H1 (cell line): Measurements from ENCODE around the gene STARD7. TPM values are rescaled to one million over a fixed set of nuclear protein-coding genes. Genes with fewer than 3 reads are reported as not detected.

Experiments used
- CTCF ChIA-PET: fragments of 300-600 bp; sonication (Branson Sonifier 250); formaldehyde crosslinking; loops from one replicate; lab custom pipeline; 2021; ENCODE audit not compliant: partially characterized antibody; lab: Charles Lee
- POLR2A ChIA-PET: fragments of 300-600 bp; sonication (Branson Sonifier 250); formaldehyde crosslinking; loops from one replicate; lab custom pipeline; 2021; ENCODE audit warnings: inconsistent platforms; ENCODE audit not compliant: partially characterized antibody; lab: Charles Lee
- DNase-seq, 2 experiments: peaks; one replicate each; pipeline versions ENCODE4 v3.0.0 to v3.0.0-alpha.2; 2010 to 2022; ENCODE audit warnings: low spot score in 2 of 2, low read depth in 1 of 2, mixed read lengths in 1 of 2
- FAIRE-seq: peaks from 2 replicates; lab custom pipeline; 2011; peaks lifted over from hg19 to GRCh38; lab: Jason Lieb, UNC
- H2AFZ ChIP-seq: 2 replicates; pipeline ENCODE4 v1.8.1; 2012; ENCODE audit warnings: low read length, inconsistent platforms
- H2AK5ac ChIP-seq: 2 replicates; pipeline ENCODE4 v1.6.1; 2013; ENCODE audit warnings: low read depth, low read length
- H2BK120ac ChIP-seq: replicated peaks from 2 replicates; pipeline ENCODE3; 2013; ENCODE audit warnings: low read depth, low read length, inconsistent platforms
- H2BK12ac ChIP-seq: 2 replicates; pipeline ENCODE4 v1.6.1; 2013; ENCODE audit warnings: low read depth, low read length
- H2BK15ac ChIP-seq: 2 replicates; pipeline ENCODE4 v1.6.1; 2013; ENCODE audit warnings: low read length
- H2BK20ac ChIP-seq: 2 replicates; pipeline ENCODE4 v1.6.1; 2013; ENCODE audit warnings: low read length
- H2BK5ac ChIP-seq: 2 replicates; pipeline ENCODE4 v1.6.1; 2013; ENCODE audit warnings: low read depth, low read length
- H3K14ac ChIP-seq: 2 replicates; pipeline ENCODE4 v1.6.1; 2013; ENCODE audit warnings: inconsistent platforms; ENCODE audit not compliant: insufficient read length
- H3K18ac ChIP-seq: 2 replicates; pipeline ENCODE4 v1.6.1; 2013; ENCODE audit warnings: low read length; ENCODE audit errors: extremely low read depth
- H3K23ac ChIP-seq: 2 replicates; pipeline ENCODE4 v1.6.1; 2013; ENCODE audit warnings: inconsistent platforms; ENCODE audit not compliant: insufficient read length
- H3K23me2 ChIP-seq: 2 replicates; pipeline ENCODE4 v1.6.1; 2013; ENCODE audit warnings: low read depth, low read length
- H3K27ac ChIP-seq: 2 replicates; pipeline ENCODE4 v1.6.1; 2011; ENCODE audit warnings: low read depth, low read length, inconsistent platforms
- H3K27me3 ChIP-seq, 4 experiments: replicated peaks in 1 of 4; 1 replicate in 1 of 4; 2 replicates in 3 of 4; pipeline versions ENCODE4 v1.6.1 to v1.8.1; 2011 to 2013; ENCODE audit warnings: low read length in 3 of 4, mild to moderate bottlenecking in 3 of 4, inconsistent platforms in 2 of 4, mixed read lengths in 2 of 4, moderate library complexity in 1 of 4; ENCODE audit not compliant: control insufficient read depth in 3 of 4, insufficient read depth in 3 of 4; ENCODE audit errors: extremely low read depth in 1 of 4
- H3K36me3 ChIP-seq, 4 experiments: 2 replicates each; pipeline versions ENCODE4 v1.6.1 to v1.8.1; 2011 to 2013; ENCODE audit warnings: mild to moderate bottlenecking in 4 of 4, low read length in 3 of 4, moderate library complexity in 2 of 4, control low read depth in 1 of 4, inconsistent platforms in 1 of 4; ENCODE audit not compliant: insufficient read depth in 4 of 4, control insufficient read depth in 2 of 4
- H3K4ac ChIP-seq: replicated peaks from 2 replicates; pipeline ENCODE3; 2013; ENCODE audit warnings: low read length, low read depth, mixed read lengths, inconsistent platforms; ENCODE audit not compliant: insufficient read length
- H3K4me1 ChIP-seq, 4 experiments: replicated peaks in 1 of 4; 1 replicate in 1 of 4; 2 replicates in 3 of 4; pipeline versions ENCODE4 v1.6.1 to v1.8.1; 2011 to 2013; ENCODE audit warnings: low read length in 3 of 4, inconsistent platforms in 2 of 4, mixed read lengths in 1 of 4; ENCODE audit not compliant: insufficient read depth in 4 of 4, control insufficient read depth in 3 of 4
- H3K4me2 ChIP-seq, 2 experiments: 2 replicates each; pipeline versions ENCODE4 v1.6.1 to v1.8.1; 2011 to 2013; ENCODE audit warnings: low read depth in 2 of 2, low read length in 2 of 2, control low read depth in 1 of 2, inconsistent platforms in 1 of 2, mild to moderate bottlenecking in 1 of 2; ENCODE audit not compliant: insufficient read depth in 1 of 2
- H3K4me3 ChIP-seq, 4 experiments: fragments of 200-600, 300-600 bp in 1 of 4; sonication (generic), shearing (Covaris generic), sonication (Bioruptor Twin) in 1 of 4; 2 replicates each; pipeline versions ENCODE4 v1.5.1 to v1.8.1; 2011 to 2016; ENCODE audit warnings: low read length in 4 of 4, low read depth in 3 of 4, control low read depth in 2 of 4, inconsistent platforms in 2 of 4, mild to moderate bottlenecking in 2 of 4, mixed read lengths in 1 of 4, moderate library complexity in 1 of 4; ENCODE audit not compliant: insufficient read depth in 2 of 4; ENCODE audit errors: extremely low read depth in 1 of 4
- H3K56ac ChIP-seq: replicated peaks from 2 replicates; pipeline ENCODE3; 2013; ENCODE audit warnings: low read depth, mild to moderate bottlenecking, mixed read lengths, low read length, inconsistent platforms; ENCODE audit not compliant: insufficient read length
- H3K79me1 ChIP-seq: 2 replicates; pipeline ENCODE4 v1.6.1; 2013; ENCODE audit warnings: low read depth, low read length, control low read depth
- H3K79me2 ChIP-seq, 2 experiments: 2 replicates each; pipeline versions ENCODE4 v1.6.1 to v1.8.1; 2012 to 2013; ENCODE audit warnings: low read length in 2 of 2, mild to moderate bottlenecking in 2 of 2, inconsistent platforms in 1 of 2; ENCODE audit not compliant: insufficient read depth in 2 of 2, control insufficient read depth in 1 of 2
- H3K9ac ChIP-seq, 4 experiments: replicated peaks in 1 of 4; 1 replicate in 1 of 4; 2 replicates in 3 of 4; pipeline versions ENCODE4 v1.6.1 to v1.8.1; 2011 to 2013; ENCODE audit warnings: low read depth in 3 of 4, low read length in 3 of 4, control low read depth in 2 of 4, mild to moderate bottlenecking in 2 of 4, moderate library complexity in 2 of 4, inconsistent platforms in 1 of 4; ENCODE audit errors: extremely low read depth in 1 of 4
- H3K9me3 ChIP-seq, 2 experiments: 2 replicates each; pipeline versions ENCODE4 v1.6.1 to v1.8.1; 2012 to 2013; ENCODE audit warnings: mild to moderate bottlenecking in 2 of 2, moderate library complexity in 2 of 2, control low read depth in 1 of 2, inconsistent platforms in 1 of 2, low read depth in 1 of 2, low read length in 1 of 2, mixed read lengths in 1 of 2; ENCODE audit not compliant: insufficient read depth in 2 of 2
- H4K20me1 ChIP-seq, 2 experiments: replicated peaks in 1 of 2; 2 replicates each; pipeline versions ENCODE3 to v1.8.1; 2011 to 2013; ENCODE audit warnings: inconsistent platforms in 2 of 2, low read length in 2 of 2, mild to moderate bottlenecking in 1 of 2; ENCODE audit not compliant: insufficient read depth in 2 of 2, control insufficient read depth in 1 of 2
- H4K5ac ChIP-seq: 2 replicates; pipeline ENCODE4 v1.6.1; 2013; ENCODE audit warnings: low read length, low read depth, mixed read lengths, inconsistent platforms; ENCODE audit not compliant: insufficient read length
- H4K8ac ChIP-seq: 2 replicates; pipeline ENCODE4 v1.8.0; 2013; ENCODE audit warnings: mild to moderate bottlenecking, moderate library complexity, low read length, inconsistent platforms; ENCODE audit not compliant: insufficient read depth; ENCODE audit errors: extremely low read depth
- H4K91ac ChIP-seq: replicated peaks from 2 replicates; pipeline ENCODE3; 2013; ENCODE audit warnings: low read length, mixed read lengths, inconsistent platforms; ENCODE audit not compliant: insufficient read length
- BACH1 ChIP-seq: IDR thresholded peaks from 2 replicates; pipeline ENCODE4 v1.6.1; 2012; ENCODE audit warnings: low read length, improper control_type of control experiment
- BRCA1 ChIP-seq: IDR thresholded peaks from 2 replicates; pipeline ENCODE4 v1.6.1; 2012; ENCODE audit warnings: low read depth, low read length, improper control_type of control experiment
- CBX5 ChIP-seq: fragments of 300-800, 300-1000 bp; sonication (generic); IDR thresholded peaks from 2 replicates; pipeline ENCODE4 v1.7.1; 2016; ENCODE audit warnings: antibody characterized with exemption, low read length, low read depth
- CREB1 ChIP-seq: IDR thresholded peaks from 2 replicates; pipeline ENCODE4 v1.6.1; 2012; ENCODE audit warnings: inconsistent platforms
- CTBP2 ChIP-seq: IDR thresholded peaks from 2 replicates; pipeline ENCODE4 v1.7.0; 2011; ENCODE audit warnings: borderline replicate concordance, mild to moderate bottlenecking, moderate library complexity, mixed read lengths, low read length; ENCODE audit not compliant: insufficient read depth, insufficient read length
- GTF2F1 ChIP-seq: IDR thresholded peaks from 2 replicates; pipeline ENCODE4 v1.6.1; 2012; ENCODE audit warnings: low read depth, low read length, improper control_type of control experiment, borderline replicate concordance
- HDAC6 ChIP-seq: IDR thresholded peaks from one replicate; pipeline ENCODE4 v1.7.1; 2012; ENCODE audit warnings: low read depth, mild to moderate bottlenecking, inconsistent platforms, low read length, moderate library complexity
- JUN ChIP-seq: IDR thresholded peaks from 2 replicates; pipeline ENCODE4 v1.6.1; 2011; ENCODE audit warnings: low read depth, mild to moderate bottlenecking, improper control_type of control experiment, low read length
- KDM1A ChIP-seq: fragments of 200-600, 300-600 bp; sonication (generic); IDR thresholded peaks from 2 replicates; pipeline ENCODE4 v1.7.1; 2016; ENCODE audit warnings: mild to moderate bottlenecking, low read length, borderline replicate concordance
- POU5F1 ChIP-seq: IDR thresholded peaks from 2 replicates; pipeline ENCODE4 v1.6.1; 2011; ENCODE audit warnings: low read depth, mild to moderate bottlenecking, low read length, moderate library complexity
- RAD21 ChIP-seq, 2 experiments: IDR thresholded peaks in 1 of 2; conservative IDR thresholded peaks in 1 of 2; 2 replicates each; pipeline ENCODE4 v1.6.1; 2011; ENCODE audit warnings: low read depth in 2 of 2, low read length in 2 of 2, improper control_type of control experiment in 1 of 2, inconsistent platforms in 1 of 2, mild to moderate bottlenecking in 1 of 2, moderate library complexity in 1 of 2
- SIRT6 ChIP-seq: IDR thresholded peaks from one replicate; pipeline ENCODE4 v1.7.1; 2012; ENCODE audit warnings: low read length, inconsistent platforms
- TAF7 ChIP-seq: optimal IDR thresholded peaks from 2 replicates; pipeline ENCODE3; 2011; ENCODE audit warnings: low read depth, mild to moderate bottlenecking, inconsistent platforms, low read length, moderate library complexity, borderline replicate concordance
- TEAD4 ChIP-seq: IDR thresholded peaks from 2 replicates; pipeline ENCODE4 v1.6.1; 2012; ENCODE audit warnings: low read depth, low read length, inconsistent platforms, mixed read lengths
- WGBS, 2 experiments: shearing (Covaris generic) in 1 of 2; methylation state at CpG; one replicate each; pipeline versions ENCODE4 v1.1.6 to v1.1.7; 2013 to 2015; ENCODE audit warnings: low lambda C conversion rate in 2 of 2, mixed read lengths in 2 of 2, inconsistent platforms in 1 of 2, low coverage in 1 of 2, missing lambda C conversion rate in 1 of 2; ENCODE audit not compliant: insufficient replicate concordance in 2 of 2, insufficient coverage in 1 of 2, insufficient read length in 1 of 2; ENCODE audit errors: extremely low coverage in 1 of 2, missing lambda C conversion rate in 1 of 2; 5-methylcytosine and 5-hydroxymethylcytosine counted together
- polyA plus RNA-seq, 7 experiments: library from polyadenylated mRNA; depleted of rRNA in 3 of 7; stranded (reverse) in 5 of 7; unstranded in 2 of 7; fragments of >200 nt in 5 of 7; fragments of 200-250 nt in 2 of 7; gene quantifications; 1 replicate in 5 of 7; 2 replicates in 1 of 7; 4 replicates in 1 of 7; pipeline versions ENCODE4 v1.2.1 to v1.2.3, GENCODE V29; 2011 to 2013; ENCODE audit warnings: missing spikeins in 2 of 7, mixed read lengths in 2 of 7
- total RNA-seq: library from RNA; stranded (reverse); fragmentation: NEBNext Ultra II Directional; extraction: Animal tissue kit (Norgen Biotek cat#: 25700); gene quantifications from 2 replicates; pipeline ENCODE4 v1.2.1, GENCODE V29; 2021
- TF ChIP-seq, protein P1 (sequence below): IDR thresholded peaks from 2 replicates; pipeline ENCODE4 v1.6.1; 2012; ENCODE audit warnings: inconsistent platforms

Gene STARD7
- total and polyA plus RNA-seq, 2 of the 8 experiments (the other 6 are each of a cell fraction or from before 2014, with no cell fraction given): 89.1 to 200 TPM

DNA sequence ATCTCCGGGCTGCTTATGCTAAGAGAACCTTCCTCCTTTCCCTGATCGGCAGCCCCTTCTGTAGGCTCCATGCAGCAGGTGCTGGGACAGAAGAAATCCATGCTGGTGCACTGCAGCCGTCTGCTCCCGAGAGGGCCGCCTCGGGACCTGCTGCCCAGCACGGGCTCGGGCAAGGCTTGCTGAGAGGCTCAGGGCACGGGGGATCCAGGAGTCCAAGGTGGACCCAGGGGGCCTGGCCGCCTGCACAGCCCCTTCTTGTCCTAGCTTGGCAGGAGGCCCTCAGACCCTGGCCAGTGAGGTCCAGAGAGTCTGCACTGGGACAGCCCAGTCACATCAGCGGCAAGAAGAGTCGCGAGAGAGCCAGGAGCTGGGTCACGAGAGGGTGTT is 50.1 kb downstream of the STARD7 start:
- no peak overlapping the region for H2AFZ ChIP-seq
- no peak overlapping the region for H3K9ac ChIP-seq
- no peaks in the 10 kb centered on the region for H3K36me3 ChIP-seq
- no peaks in the 10 kb centered on the region for H4K20me1 ChIP-seq
- H4K91ac ChIP-seq: peak overlapping the region; percentile 47
- no peak for TF ChIP-seq RAD21 (IDR thresholded peaks at IDR 0.05 in 1 of 2, conservative IDR thresholded peaks at IDR 0.05 in 1 of 2; ENCODE audit: low read depth in 2 of 2, low read length in 2 of 2)
- no peak for TF ChIP-seq BACH1
- no peak for TF ChIP-seq GTF2F1
- no peak for TF ChIP-seq HDAC6
- no peak for TF ChIP-seq TAF7
- TF ChIP-seq CREB1: no peak
- no peak for TF ChIP-seq SIRT6
- TF ChIP-seq TEAD4: no peak
- TF ChIP-seq, protein P1, sequence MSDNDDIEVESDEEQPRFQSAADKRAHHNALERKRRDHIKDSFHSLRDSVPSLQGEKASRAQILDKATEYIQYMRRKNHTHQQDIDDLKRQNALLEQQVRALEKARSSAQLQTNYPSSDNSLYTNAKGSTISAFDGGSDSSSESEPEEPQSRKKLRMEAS: no peak
- no peak for TF ChIP-seq KDM1A
- TF ChIP-seq JUN: no peak
- TF ChIP-seq BRCA1: no peak
- no peak for TF ChIP-seq POU5F1
- TF ChIP-seq CBX5: no peak
- TF ChIP-seq CTBP2: no peak
- no peaks in the 10 kb centered on the region for H3K23me2 ChIP-seq
- no peak overlapping the region for H3K23ac ChIP-seq
- H3K27me3 ChIP-seq: no peaks in the 10 kb centered on the region
- H3K79me1 ChIP-seq: no peaks in the 10 kb centered on the region
- no peak overlapping the region for H2AK5ac ChIP-seq
- H4K5ac ChIP-seq: no peak overlapping the region
- H2BK12ac ChIP-seq: no peak overlapping the region
- H2BK120ac ChIP-seq: no peak overlapping the region
- no peak overlapping the region for H2BK20ac ChIP-seq
- no peak overlapping the region for H3K14ac ChIP-seq
- H3K18ac ChIP-seq: no peak overlapping the region; the same call in 1 of the 2 replicates
- H3K4me2 ChIP-seq: no peak overlapping the region
- H3K4me3 ChIP-seq: no peak overlapping the region
- 0 out of 2 replicates have a peak overlapping the region, but pooled peaks have one; percentile 16 for H2BK5ac ChIP-seq
- H4K8ac ChIP-seq: no peak overlapping the region
- 88% methylated on average over 14 of the region's 14 CpGs; no CpG with 5 or more reads in 1 of the 2 experiments for WGBS, 2 experiments
- H2BK15ac ChIP-seq: no peak overlapping the region
- CTCF ChIA-PET: interaction anchor here (0.8 to 2.9 kb wide), 8 partner anchors 8 to 136 kb away, joined by 3 to 15 read pairs (median 6); partner anchors contain the start of genes ADRA2B and ASTL
- no peak overlapping the region for H3K27ac ChIP-seq
- no peak for FAIRE-seq
- POLR2A ChIA-PET: interaction anchor here (0.7 kb wide), 1 partner anchor 14 kb away, joined by 3 read pairs; the partner anchor contains the start of gene DUSP2
- DNase-seq: no peak
- no peaks in the 10 kb centered on the region for H3K9me3 ChIP-seq
- H3K79me2 ChIP-seq: no peaks in the 10 kb centered on the region
- no peak overlapping the region for H3K56ac ChIP-seq
- H3K4ac ChIP-seq: no peak overlapping the region
- H3K4me1 ChIP-seq: peaks cover 0 to 4% (median 0%) of the 10 kb centered on the region in 4 experiments; a peak in 1 of 7 replicates
